Hepatocyte (in vitro differentiated cells): Measurements from ENCODE around the gene C19orf67. TPM values are rescaled to one million over a fixed set of nuclear protein-coding genes. Genes with fewer than 3 reads are reported as not detected.

Experiments used
- DNase-seq: peaks from one replicate; pipeline ENCODE4 v3.0.0-alpha.2; 2016; ENCODE audit warnings: low spot score
- H2AFZ ChIP-seq: fragments of 200-600 bp; sonication (generic); 2 replicates; pipeline ENCODE4 v1.6.0; 2016; ENCODE audit warnings: antibody characterized with exemption, mild to moderate bottlenecking
- H3K27ac ChIP-seq: fragments of 200-600 bp; sonication (generic); 2 replicates; pipeline ENCODE4 v1.5.1; 2016; ENCODE audit warnings: mild to moderate bottlenecking
- H3K27me3 ChIP-seq: fragments of 200-600 bp; sonication (generic); 2 replicates; pipeline ENCODE4 v1.6.1; 2016
- H3K36me3 ChIP-seq: fragments of 200-600 bp; sonication (generic); replicated peaks from 2 replicates; pipeline ENCODE4 v1.5.1; 2016; ENCODE audit warnings: low read depth; ENCODE audit not compliant: insufficient read depth
- H3K4me1 ChIP-seq: fragments of 200-600 bp; sonication (generic); 2 replicates; pipeline ENCODE4 v1.5.1; 2016; ENCODE audit warnings: mild to moderate bottlenecking, moderate library complexity; ENCODE audit not compliant: insufficient read depth
- H3K4me2 ChIP-seq: fragments of 200-600 bp; sonication (generic); 2 replicates; pipeline ENCODE4 v1.6.0; 2016
- H3K4me3 ChIP-seq: fragments of 200-600 bp; sonication (generic); 2 replicates; pipeline ENCODE4 v1.5.1; 2016; ENCODE audit warnings: mild to moderate bottlenecking
- H3K79me2 ChIP-seq: fragments of 200-600 bp; sonication (generic); 2 replicates; pipeline ENCODE4 v1.6.0; 2017; ENCODE audit warnings: mild to moderate bottlenecking
- H3K9me2 ChIP-seq: fragments of 200-600 bp; sonication (generic); replicated peaks from 2 replicates; pipeline ENCODE4 v1.6.0; 2017; ENCODE audit warnings: mild to moderate bottlenecking; ENCODE audit not compliant: insufficient read depth
- H3K9me3 ChIP-seq: fragments of 200-600 bp; sonication (generic); 2 replicates; pipeline ENCODE4 v1.5.1; 2016; ENCODE audit warnings: low read depth, mild to moderate bottlenecking
- H4K20me1 ChIP-seq: fragments of 200-600 bp; sonication (generic); 2 replicates; pipeline ENCODE4 v1.6.0; 2016; ENCODE audit warnings: mild to moderate bottlenecking; ENCODE audit not compliant: insufficient read depth, poor library complexity, severe bottlenecking
- EZH2 ChIP-seq: fragments of 200-600 bp; sonication (generic); IDR thresholded peaks from 2 replicates; pipeline ENCODE4 v1.6.1; 2016; ENCODE audit warnings: antibody characterized with exemption, mild to moderate bottlenecking, borderline replicate concordance
- EZH2phosphoT487 ChIP-seq: fragments of 200-600 bp; sonication (generic); IDR thresholded peaks from one replicate; pipeline ENCODE4 v1.6.1; 2018; ENCODE audit warnings: antibody characterized with exemption, mild to moderate bottlenecking, low read depth, moderate library complexity; ENCODE audit not compliant: unreplicated experiment, severe bottlenecking
- WGBS: methylation state at CpG from one replicate; pipeline ENCODE4 v1.1.6; 2016; ENCODE audit warnings: low lambda C conversion rate; ENCODE audit errors: missing lambda C conversion rate; 5-methylcytosine and 5-hydroxymethylcytosine counted together
- polyA plus RNA-seq: library from polyadenylated mRNA; unstranded; fragments of >200 nt; fragmentation: Nextera tagmentation; extraction: Ambion mirVana; gene quantifications from 2 replicates; pipeline ENCODE4 v1.2.1, GENCODE V29; 2016
- total RNA-seq: library from RNA; depleted of rRNA; stranded (reverse); fragments of >200 nt; gene quantifications from 2 replicates; pipeline ENCODE4 v1.2.3, GENCODE V29; 2014
- TF ChIP-seq, protein P1 (sequence below): fragments of 200-600 bp; sonication (generic); IDR thresholded peaks from 2 replicates; pipeline ENCODE4 v1.5.1; 2016; ENCODE audit warnings: antibody characterized with exemption, mild to moderate bottlenecking; ENCODE audit not compliant: poor library complexity

Gene C19orf67
- total and polyA plus RNA-seq, 2 experiments from 2014 or later: not detected

- Histone ChIP-seq H3K27ac (no peak overlapping the region), H3K4me3 (no peak overlapping the region), H3K9me3 (no peaks in the 10 kb centered on the region), H3K4me1 (peaks cover 10% of the 10 kb centered on the region), H4K20me1 (peaks cover 3% of the 10 kb centered on the region), H3K9me2 (no peaks in the 10 kb centered on the region), H3K4me2 (no peak overlapping the region), H3K36me3 (no peaks in the 10 kb centered on the region), H3K27me3 (no peaks in the 10 kb centered on the region), H3K79me2 (peaks cover 47% of the 10 kb centered on the region), H2AFZ (no peak overlapping the region)
- 75% methylated on average over 2 of the region's 2 CpGs for whole genome bisulfite sequencing
- TF ChIP-seq, protein P1, sequence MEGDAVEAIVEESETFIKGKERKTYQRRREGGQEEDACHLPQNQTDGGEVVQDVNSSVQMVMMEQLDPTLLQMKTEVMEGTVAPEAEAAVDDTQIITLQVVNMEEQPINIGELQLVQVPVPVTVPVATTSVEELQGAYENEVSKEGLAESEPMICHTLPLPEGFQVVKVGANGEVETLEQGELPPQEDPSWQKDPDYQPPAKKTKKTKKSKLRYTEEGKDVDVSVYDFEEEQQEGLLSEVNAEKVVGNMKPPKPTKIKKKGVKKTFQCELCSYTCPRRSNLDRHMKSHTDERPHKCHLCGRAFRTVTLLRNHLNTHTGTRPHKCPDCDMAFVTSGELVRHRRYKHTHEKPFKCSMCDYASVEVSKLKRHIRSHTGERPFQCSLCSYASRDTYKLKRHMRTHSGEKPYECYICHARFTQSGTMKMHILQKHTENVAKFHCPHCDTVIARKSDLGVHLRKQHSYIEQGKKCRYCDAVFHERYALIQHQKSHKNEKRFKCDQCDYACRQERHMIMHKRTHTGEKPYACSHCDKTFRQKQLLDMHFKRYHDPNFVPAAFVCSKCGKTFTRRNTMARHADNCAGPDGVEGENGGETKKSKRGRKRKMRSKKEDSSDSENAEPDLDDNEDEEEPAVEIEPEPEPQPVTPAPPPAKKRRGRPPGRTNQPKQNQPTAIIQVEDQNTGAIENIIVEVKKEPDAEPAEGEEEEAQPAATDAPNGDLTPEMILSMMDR: no peak
- TF ChIP-seq EZH2 (no peak), EZH2phosphoT487 (no peak)
- no peak for DNase-seq
These were observed 25.1 kb upstream of the C19orf67 start for GRCh38 chr19:14110650-14111049.

DNA sequence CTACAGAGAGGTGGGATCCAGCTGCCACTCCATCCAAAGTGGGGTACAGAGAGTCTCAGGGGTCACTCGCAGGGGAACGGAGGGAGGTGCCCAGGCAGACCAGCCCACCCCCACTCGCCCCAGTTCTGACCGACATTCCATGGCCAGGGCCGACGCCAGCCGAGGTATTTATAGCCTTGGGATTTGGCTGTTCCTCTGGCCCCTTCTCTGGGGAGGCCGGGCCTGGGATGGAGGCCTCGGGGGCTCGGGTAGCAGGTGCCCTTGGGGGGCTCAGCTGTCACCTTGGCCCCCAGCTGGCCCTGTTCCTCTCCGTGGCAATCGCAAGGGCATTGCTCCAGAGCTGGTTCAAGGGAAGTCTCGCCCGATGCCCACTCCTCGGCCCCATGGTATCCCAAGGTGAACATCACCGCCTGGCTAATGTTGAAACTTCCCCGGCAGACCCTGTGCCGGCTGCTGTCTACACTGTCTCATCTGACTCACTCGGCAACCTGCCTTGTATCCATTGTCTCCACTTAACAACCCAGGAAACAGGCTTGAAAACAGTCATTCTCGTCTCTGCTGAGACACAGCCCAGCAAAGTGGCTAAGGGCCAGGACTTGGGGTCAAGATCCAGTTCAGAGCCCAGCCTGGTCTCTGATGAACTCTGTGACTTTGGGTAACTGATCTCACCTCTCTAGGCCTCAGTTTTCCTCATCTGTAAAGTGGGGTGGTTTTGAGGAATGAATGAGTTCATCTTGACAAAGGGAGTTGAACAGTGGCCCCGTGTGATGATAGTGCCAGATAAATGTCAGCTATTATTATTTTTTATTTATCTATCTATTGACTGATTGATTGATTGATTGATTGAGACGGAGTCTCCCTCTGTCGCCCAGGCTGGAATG lies 22.2 kb upstream of the C19orf67 start:
- H3K27ac ChIP-seq: no peak overlapping the region
- H4K20me1 ChIP-seq: peaks cover 2% of the 10 kb centered on the region
- no peak overlapping the region for H2AFZ ChIP-seq
- no peaks in the 10 kb centered on the region for H3K9me3 ChIP-seq
- no peak overlapping the region for H3K4me3 ChIP-seq
- H3K79me2 ChIP-seq: peaks cover 20% of the 10 kb centered on the region
- TF ChIP-seq EZH2phosphoT487 (no peak), EZH2 (no peak)
- TF ChIP-seq, protein P1: no peak
- no peak overlapping the region for H3K4me2 ChIP-seq
- H3K36me3 ChIP-seq: no peaks in the 10 kb centered on the region
- H3K9me2 ChIP-seq: no peaks in the 10 kb centered on the region
- DNase-seq: no peak
- H3K27me3 ChIP-seq: no peaks in the 10 kb centered on the region
- 89% methylated on average over 23 of the region's 23 CpGs for WGBS
- peaks cover 4% of the 10 kb centered on the region for H3K4me1 ChIP-seq

DNA sequence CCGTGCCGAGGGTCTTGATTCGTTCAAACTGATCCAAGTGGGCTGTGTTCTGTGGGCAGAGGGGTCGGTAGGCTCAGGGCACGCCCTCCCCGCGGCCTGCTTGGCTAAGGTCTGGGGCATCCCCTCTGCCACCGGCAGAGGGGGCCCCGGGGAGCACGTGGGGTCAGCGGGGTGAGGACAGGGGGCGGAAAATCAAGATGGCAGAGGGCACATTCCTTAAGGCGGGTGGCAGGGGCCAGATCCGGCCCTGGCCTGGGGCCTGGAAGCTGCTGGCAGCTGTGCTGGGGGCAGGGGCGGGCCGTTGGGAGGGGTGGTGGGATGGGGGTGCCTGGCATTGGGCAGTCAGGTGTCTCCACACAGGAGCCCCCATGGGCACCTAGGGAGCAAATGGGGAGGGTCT lies 21.3 kb upstream of the C19orf67 start:
- WGBS: 98% methylated on average over 11 of the region's 16 CpGs
- TF ChIP-seq EZH2 (no peak), EZH2phosphoT487 (no peak)
- TF ChIP-seq, protein P1: no peak
- Histone ChIP-seq H3K36me3 (no peaks in the 10 kb centered on the region), H3K4me3 (no peak overlapping the region), H3K27ac (no peak overlapping the region), H3K4me2 (no peak overlapping the region), H4K20me1 (no peaks in the 10 kb centered on the region), H3K4me1 (no peaks in the 10 kb centered on the region), H2AFZ (no peak overlapping the region), H3K9me2 (no peaks in the 10 kb centered on the region), H3K79me2 (peaks cover 15% of the 10 kb centered on the region), H3K27me3 (no peaks in the 10 kb centered on the region), H3K9me3 (no peaks in the 10 kb centered on the region)
- DNase-seq: no peak
